Ovary (tissue), 9 donors: ENCODE results near the gene MYMX. TPM values are rescaled to one million over a fixed set of nuclear protein-coding genes. Genes with fewer than 3 reads are reported as not detected.

ENCODE experiments used
- DNase-seq, 5 donors: peaks; one replicate each; pipeline ENCODE4 v3.0.0-alpha.2; 2019 to 2020
- H3K27ac ChIP-seq, 2 donors: fragments of 200-600 bp; one replicate each; pipeline versions ENCODE4 v1.5.1 to v1.8.0; 2019 to 2022
- H3K27me3 ChIP-seq: fragments of 200-600 bp; one replicate; pipeline ENCODE4 v1.8.0; 2022
- H3K36me3 ChIP-seq: fragments of 200-600 bp; sonication (generic); one replicate; pipeline ENCODE4 v1.5.1; 2019
- H3K4me1 ChIP-seq: one replicate; pipeline ENCODE4 v1.8.1; 2013; ENCODE audit warnings: mild to moderate bottlenecking, moderate library complexity; ENCODE audit not compliant: insufficient read depth
- H3K4me3 ChIP-seq: fragments of 200-600 bp; sonication (generic); one replicate; pipeline ENCODE4 v1.5.1; 2017
- H3K9me3 ChIP-seq, 2 donors: fragments of 200-600 bp in 1 of 2; sonication (generic) in 1 of 2; one replicate each; pipeline versions ENCODE4 v1.5.1 to v1.8.1; 2013 to 2019; ENCODE audit warnings: mild to moderate bottlenecking in 1 of 2, moderate library complexity in 1 of 2
- EP300 ChIP-seq: sonication (generic); formaldehyde crosslinking; IDR thresholded peaks from one replicate; pipeline ENCODE4 v1.6.1; 2017; ENCODE audit warnings: antibody characterized with exemption
- POLR2A ChIP-seq: fragments of 450-650 bp; IDR thresholded peaks from one replicate; pipeline ENCODE4 v1.6.1; 2017; ENCODE audit warnings: antibody characterized with exemption, mild to moderate bottlenecking, moderate library complexity
- WGBS, 3 donors: extraction: QIAGEN DNeasy Blood & Tissue Kit in 1 of 3; methylation state at CpG; one replicate each; pipeline versions ENCODE4 v1.1.5 to v1.1.7; 2013 to 2017; 5-methylcytosine and 5-hydroxymethylcytosine counted together
- intact Hi-C, 4 donors: fragments of 100-400 bp; cut with DNase I; formaldehyde crosslinking; loops; one replicate each; pipeline versions ENCODE4 v1.11.0 to v1.15.1; 2022 to 2023
- polyA plus RNA-seq, 2 donors: library from polyadenylated mRNA; stranded (reverse); fragments of 200-250 nt in 1 of 2; fragments of 350-450 nt in 1 of 2; fragmentation: Illumina TruSeq in 1 of 2; extraction: RNeasy Lipid Tissue Mini Kit (QIAGEN cat#74804) in 1 of 2; gene quantifications; one replicate each; pipeline ENCODE4 v1.2.3, GENCODE V29; 2013 to 2014
- total RNA-seq, 7 donors: library from RNA; depleted of rRNA in 2 of 7; stranded (reverse); fragments of >200 nt in 2 of 7; fragmentation: NEBNext Ultra II Directional in 3 of 7; extraction: Animal tissue kit (Norgen Biotek cat#: 25700) in 3 of 7; gene quantifications; one replicate each; pipeline versions ENCODE4 v1.1.0 to v1.2.4, GENCODE V29; 2016 to 2023
- TF ChIP-seq, protein P1 (sequence below), 3 donors: fragments of 450-650 bp in 2 of 3; fragments of 200-600 bp in 1 of 3; IDR thresholded peaks; one replicate each; pipeline versions ENCODE4 v1.5.1 to v1.8.0; 2016 to 2022; ENCODE audit warnings: antibody characterized with exemption in 3 of 3, mild to moderate bottlenecking in 1 of 3
- donor health status: DM: no; HTN: no; CAD: no; lungs with moderate emphysema.
- donor health status: DM: no; HTN: no; CAD: no.
- donor health status: Bipolar disorder and iron deficiency.
- donor health status: DM: yes; HTN: yes; CAD: no.
- donor health status: DM: no; HTN: no; CAD: no.
- donor health status: DM: yes; HTN: yes; CAD: no.

MYMX gene
- total and polyA plus RNA-seq, 9 donors = 0.40 to 0.50 (median 0.42) TPM; not detected in 5

- no peak for DNase-seq
- H3K9me3 ChIP-seq = no peaks in the 10 kb centered on the region
- TF ChIP-seq, protein P1, sequence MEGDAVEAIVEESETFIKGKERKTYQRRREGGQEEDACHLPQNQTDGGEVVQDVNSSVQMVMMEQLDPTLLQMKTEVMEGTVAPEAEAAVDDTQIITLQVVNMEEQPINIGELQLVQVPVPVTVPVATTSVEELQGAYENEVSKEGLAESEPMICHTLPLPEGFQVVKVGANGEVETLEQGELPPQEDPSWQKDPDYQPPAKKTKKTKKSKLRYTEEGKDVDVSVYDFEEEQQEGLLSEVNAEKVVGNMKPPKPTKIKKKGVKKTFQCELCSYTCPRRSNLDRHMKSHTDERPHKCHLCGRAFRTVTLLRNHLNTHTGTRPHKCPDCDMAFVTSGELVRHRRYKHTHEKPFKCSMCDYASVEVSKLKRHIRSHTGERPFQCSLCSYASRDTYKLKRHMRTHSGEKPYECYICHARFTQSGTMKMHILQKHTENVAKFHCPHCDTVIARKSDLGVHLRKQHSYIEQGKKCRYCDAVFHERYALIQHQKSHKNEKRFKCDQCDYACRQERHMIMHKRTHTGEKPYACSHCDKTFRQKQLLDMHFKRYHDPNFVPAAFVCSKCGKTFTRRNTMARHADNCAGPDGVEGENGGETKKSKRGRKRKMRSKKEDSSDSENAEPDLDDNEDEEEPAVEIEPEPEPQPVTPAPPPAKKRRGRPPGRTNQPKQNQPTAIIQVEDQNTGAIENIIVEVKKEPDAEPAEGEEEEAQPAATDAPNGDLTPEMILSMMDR (IDR thresholded peaks at IDR 0.05) = no peak
- no peak for TF ChIP-seq EP300
- TF ChIP-seq POLR2A = no peak
- intact Hi-C loops = no loop called here
- 85 to 90% (median 87%) methylated on average over 11 of the region's 11 CpGs for WGBS, 3 donors
- no peaks in the 10 kb centered on the region for H3K36me3 ChIP-seq
- H3K27me3 ChIP-seq = no peaks in the 10 kb centered on the region
- H3K4me1 ChIP-seq = peaks cover 2% of the 10 kb centered on the region
- no peak overlapping the region for H3K27ac ChIP-seq
- H3K4me3 ChIP-seq = no peak overlapping the region
Measured at GRCh38 chr6:44201638-44202303, 15.0 kb upstream of the MYMX start.

- H3K36me3 ChIP-seq = no peaks in the 10 kb centered on the region
- no peaks in the 10 kb centered on the region for H3K9me3 ChIP-seq
- WGBS, 3 donors = 82 to 92% (median 88%) methylated on average over 4 of the region's 4 CpGs
- peaks cover 2% of the 10 kb centered on the region for H3K4me1 ChIP-seq
- H3K27me3 ChIP-seq = no peaks in the 10 kb centered on the region
- intact Hi-C loops = no loop called here
- no peak for DNase-seq
- no peak overlapping the region for H3K4me3 ChIP-seq
- H3K27ac ChIP-seq = no peak overlapping the region
- TF ChIP-seq, protein P1 (IDR thresholded peaks at IDR 0.05) = no peak
- TF ChIP-seq POLR2A (no peak), EP300 (no peak)
Measured at GRCh38 chr6:44202332-44202971, 14.3 kb upstream of the MYMX start.

DNA sequence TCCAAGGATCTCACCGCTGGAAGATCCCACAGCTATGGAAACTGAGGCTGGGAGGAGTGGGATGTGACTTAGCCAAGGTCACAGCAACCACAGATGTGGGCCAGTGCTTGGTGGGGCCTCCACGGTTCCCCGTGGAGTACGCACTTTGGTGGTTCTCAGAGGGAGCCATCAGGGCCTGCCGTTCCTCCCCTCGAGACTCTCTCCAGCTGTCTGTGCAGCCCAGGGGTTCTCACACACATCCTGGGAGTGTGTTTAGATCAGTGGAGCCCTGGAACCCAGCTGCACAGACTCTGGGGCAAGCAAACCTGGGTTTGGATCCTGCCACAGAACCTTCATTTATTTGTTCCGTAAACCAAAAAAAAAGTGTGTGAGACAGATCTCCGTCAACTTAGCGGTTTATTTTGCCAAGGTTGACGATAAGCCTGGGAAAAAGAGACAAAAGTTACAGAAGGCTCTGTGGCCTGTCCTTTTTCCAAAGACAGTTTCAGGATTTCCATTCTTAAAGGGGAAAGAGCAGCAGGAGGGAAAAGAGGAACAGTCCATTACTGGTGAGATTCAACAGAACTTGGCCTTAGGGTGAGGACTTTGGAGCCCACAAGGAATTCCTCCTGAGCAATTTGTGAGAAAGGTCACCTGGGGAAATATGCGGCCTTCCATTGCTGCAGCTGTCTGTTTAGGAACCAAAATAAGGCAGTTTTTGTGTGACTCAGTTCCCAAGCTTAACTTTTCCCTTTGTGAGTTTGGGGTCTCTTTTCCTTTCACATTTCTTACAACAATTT lies 13.6 kb upstream of the MYMX start:
- intact Hi-C loops = no loop called here
- Histone ChIP-seq H3K4me3 (no peak overlapping the region), H3K9me3 (no peaks in the 10 kb centered on the region), H3K36me3 (no peaks in the 10 kb centered on the region), H3K27ac (no peak overlapping the region), H3K27me3 (no peaks in the 10 kb centered on the region), H3K4me1 (peaks cover 2% of the 10 kb centered on the region)
- 52 to 76% (median 54%) methylated on average over 11 of the region's 11 CpGs for WGBS, 3 donors
- no peak for DNase-seq
- TF ChIP-seq EP300 = no peak
- TF ChIP-seq, protein P1 (IDR thresholded peaks at IDR 0.05) = no peak
- no peak for TF ChIP-seq POLR2A

DNA sequence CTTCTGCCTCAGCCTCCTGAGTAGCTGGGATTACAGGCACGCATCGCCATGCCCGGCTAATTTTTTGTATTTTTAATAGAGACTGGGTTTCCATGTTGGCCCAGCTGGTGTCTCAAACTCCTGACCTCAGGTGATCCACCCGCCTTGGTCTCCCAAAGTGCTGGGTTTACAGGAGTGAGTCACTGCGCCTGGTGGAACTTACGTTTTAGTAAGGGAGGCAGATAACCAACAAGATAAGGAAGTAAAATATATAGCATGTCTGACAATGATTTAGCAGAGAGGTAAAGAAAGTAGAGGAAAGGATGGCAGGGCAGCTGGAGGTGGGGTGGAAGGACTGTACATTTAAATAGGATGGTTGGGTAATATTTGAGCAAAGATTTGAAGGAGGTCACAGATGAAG lies 12.8 kb upstream of the MYMX start:
- Histone ChIP-seq H3K27me3 (no peaks in the 10 kb centered on the region), H3K4me3 (no peak overlapping the region), H3K36me3 (no peaks in the 10 kb centered on the region), H3K4me1 (peaks cover 2% of the 10 kb centered on the region), H3K9me3 (no peaks in the 10 kb centered on the region), H3K27ac (no peak overlapping the region)
- DNase-seq = no peak
- 94 to 96% (median 95%) methylated on average over 6 of the region's 6 CpGs for WGBS, 3 donors
- TF ChIP-seq EP300 (no peak), POLR2A (no peak)
- TF ChIP-seq, protein P1 (IDR thresholded peaks at IDR 0.05) = no peak
- intact Hi-C loops = no loop called here
